NCI-H187 (cell line): Measurements from ENCODE around the gene ACTR3.

Experiments used
- DNase-seq, 2 experiments: peaks; one replicate each; lab custom pipeline; 2025; lab: John Stamatoyannopoulos, UW

The ACTR3 gene

DNA sequence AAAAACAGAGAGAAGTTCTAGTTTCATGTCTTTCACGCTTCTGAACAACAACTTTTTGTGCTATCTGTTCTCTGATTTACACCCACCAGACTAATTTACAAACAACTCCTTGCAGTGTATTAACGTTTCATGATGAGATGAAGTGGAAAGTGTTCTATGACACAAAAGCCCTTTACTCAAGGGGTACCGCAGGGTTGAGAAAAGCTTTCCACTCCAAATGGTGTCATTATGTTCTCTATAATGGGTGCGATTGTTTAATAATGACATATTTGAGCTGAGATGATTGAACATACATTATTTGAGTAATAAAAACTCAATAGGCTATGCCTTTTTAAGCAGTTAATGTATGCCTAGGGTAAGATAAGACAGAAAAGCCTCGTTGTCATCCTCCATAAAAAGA lies 76.3 kb downstream of the ACTR3 start:
- DNase-seq, result no peak

DNA sequence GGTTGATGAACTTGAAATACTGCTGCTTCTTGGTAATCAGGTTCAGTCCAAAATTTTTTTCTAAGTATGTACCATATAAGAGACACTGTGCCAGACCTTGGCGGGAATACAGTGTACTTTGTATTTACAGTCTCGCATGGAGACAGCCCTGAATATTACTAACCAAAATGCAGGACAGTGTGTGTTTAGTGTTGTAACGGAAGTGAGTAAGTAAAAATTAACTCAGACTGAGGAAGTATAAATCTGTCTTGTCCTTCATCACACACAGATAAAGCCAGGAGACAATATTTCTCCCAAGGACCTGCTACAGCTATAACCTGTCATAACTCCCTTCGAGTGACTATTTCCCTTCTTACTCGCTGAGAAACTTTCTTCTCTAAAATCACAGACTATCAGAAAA lies 76.9 kb downstream of the ACTR3 start:
- DNase-seq, result no peak

DNA sequence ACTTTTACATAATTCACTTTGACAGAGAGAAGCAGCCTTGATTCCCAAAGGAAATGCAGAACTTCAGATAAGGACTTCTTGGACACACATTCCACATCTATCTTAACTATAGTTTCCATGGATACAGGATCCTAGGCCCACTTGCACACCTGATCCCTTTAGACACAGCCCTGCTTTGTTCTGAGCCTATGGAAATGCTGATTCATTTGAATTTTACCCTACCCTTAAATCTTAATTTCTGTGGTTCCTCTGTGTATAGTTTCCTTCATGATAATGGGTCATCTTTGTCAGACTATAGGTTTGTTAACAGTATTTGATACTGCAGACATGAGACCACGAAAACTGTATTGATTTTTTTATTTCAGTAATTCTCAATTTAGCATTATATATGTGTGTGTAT lies 77.4 kb downstream of the ACTR3 start:
- DNase-seq, result no peak

DNA sequence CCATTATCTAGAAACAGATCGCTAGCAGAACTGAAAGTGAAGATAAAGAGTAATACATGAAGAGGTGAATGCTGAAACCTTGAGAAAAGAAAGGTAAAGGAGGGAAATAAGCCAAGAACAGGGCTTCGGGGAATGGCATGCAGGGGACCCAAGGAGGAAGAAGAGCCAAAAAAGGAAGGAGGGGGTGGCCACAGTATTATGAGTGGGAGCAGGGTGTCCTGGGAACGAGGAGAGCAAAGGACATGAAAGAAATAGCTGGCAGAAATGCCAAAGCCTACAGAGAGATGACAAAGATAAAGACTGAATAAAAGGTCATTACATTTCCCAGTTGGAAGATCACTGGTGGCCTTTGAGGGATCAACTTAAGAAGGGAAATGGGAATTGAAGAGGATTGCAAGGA lies 82.9 kb downstream of the ACTR3 start:
- no peak for DNase-seq

- no peak for DNase-seq
Observed at GRCh38 chr2:113973810-113974209, 83.9 kb downstream of the ACTR3 start.

DNA sequence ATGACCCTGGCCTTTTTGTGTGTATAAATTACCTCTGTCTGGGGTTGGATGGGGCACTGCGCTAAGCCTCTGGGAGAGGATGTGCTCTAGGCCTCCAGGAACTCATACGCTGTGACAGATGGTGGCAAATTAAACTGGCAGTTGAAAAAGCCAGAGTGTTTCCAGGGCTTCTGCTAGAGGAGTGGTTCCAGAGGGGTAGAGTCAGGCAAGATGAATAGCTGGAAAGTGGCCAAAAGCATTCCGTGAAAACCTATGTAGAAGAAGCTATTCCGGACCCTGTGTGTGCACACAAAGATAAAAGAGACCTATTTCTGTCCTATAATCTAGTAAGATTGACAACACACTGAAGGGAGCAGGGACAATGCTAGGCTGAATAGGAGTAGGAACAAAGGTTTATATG lies 84.8 kb downstream of the ACTR3 start:
- no peak for DNase-seq

DNA sequence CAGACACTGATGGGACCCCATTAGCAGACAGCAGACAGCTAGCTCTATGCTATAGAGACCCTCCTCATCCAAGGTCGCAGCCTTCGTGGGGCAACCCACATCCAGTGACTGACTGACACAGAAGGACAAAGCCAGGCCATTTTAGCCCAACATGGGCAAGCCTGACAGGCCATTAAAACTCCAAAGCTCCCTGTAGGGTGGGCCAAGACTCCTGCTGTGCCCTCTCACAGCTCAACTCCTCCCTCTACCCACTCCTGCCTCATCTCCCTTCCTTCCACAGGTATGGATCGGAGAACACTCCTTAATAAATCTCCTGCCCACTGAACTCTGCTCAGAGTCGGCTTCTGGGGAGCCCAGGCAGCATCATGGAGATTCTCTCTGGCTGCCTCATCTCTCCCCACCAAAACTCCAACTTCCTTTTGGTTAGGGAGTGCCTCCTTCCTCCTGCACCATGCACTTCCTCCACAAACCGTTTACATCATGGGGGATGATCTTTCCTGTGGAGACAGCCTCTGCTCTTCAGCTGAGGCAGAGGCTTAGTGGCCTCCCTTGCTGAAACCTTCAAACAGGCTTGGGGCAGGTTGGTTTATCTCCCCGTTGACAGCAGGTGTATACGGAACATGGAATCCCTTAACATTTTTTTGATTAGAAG lies 86.5 kb downstream of the ACTR3 start:
- no peak for DNase-seq

- DNase-seq, result no peak
Observed at GRCh38 chr2:113977060-113977659, 87.3 kb downstream of the ACTR3 start.

- no peak for DNase-seq
Observed at GRCh38 chr2:113977660-113978523, 88.0 kb downstream of the ACTR3 start.

GRCh38 chr2:113978524-113979190 lies 88.8 kb downstream of the ACTR3 start:
- no peak for DNase-seq

DNA sequence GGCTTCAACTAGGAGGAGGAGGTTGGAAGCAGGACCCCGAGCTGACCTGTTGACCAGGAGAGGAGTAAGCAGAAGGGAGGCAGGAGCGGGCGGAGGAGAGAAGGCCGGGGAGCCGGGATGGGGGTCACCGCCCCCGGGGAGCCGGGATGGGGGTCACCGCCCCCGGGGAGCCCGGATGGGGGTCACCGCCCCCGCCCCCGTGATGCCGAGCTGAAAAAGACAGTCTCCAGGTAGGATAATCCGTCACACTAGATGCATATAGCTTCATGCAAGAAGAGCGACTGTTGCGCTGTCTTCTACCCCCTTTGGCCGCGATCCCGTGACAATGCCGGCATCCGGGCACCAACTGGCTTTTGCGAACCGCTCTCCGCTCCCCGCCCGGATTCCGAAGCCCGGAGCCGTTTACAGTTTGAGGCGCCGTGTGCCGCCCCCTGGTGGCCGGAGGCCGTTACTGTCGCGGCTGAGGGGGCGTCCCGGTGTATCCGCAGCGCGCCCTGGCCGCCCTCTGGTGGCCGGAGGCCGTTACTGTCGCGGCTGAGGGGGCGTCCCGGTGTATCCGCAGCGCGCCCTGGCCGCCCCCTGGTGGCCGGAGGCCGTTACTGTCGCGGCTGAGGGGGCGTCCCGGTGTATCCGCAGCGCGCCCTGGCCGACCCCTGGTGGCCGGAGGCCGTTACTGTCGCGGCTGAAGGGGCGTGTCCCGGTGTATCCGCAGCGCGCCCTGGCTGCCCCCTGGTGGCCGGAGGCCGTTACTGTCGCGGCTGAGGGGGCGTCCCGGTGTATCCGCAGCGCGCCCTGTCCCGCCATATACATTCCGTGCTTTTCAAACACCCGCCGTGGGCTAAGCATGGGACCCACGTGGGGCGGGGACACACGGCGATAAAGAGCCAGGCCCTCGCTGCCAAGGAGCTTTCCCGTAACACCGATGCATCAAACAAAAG lies 89.6 kb downstream of the ACTR3 start:
- DNase-seq, result no peak

GRCh38 chr2:113980946-113981345 lies 91.1 kb downstream of the ACTR3 start:
- no peak for DNase-seq

- no peak for DNase-seq
Observed at GRCh38 chr2:113981404-113982134, 91.7 kb downstream of the ACTR3 start.

DNA sequence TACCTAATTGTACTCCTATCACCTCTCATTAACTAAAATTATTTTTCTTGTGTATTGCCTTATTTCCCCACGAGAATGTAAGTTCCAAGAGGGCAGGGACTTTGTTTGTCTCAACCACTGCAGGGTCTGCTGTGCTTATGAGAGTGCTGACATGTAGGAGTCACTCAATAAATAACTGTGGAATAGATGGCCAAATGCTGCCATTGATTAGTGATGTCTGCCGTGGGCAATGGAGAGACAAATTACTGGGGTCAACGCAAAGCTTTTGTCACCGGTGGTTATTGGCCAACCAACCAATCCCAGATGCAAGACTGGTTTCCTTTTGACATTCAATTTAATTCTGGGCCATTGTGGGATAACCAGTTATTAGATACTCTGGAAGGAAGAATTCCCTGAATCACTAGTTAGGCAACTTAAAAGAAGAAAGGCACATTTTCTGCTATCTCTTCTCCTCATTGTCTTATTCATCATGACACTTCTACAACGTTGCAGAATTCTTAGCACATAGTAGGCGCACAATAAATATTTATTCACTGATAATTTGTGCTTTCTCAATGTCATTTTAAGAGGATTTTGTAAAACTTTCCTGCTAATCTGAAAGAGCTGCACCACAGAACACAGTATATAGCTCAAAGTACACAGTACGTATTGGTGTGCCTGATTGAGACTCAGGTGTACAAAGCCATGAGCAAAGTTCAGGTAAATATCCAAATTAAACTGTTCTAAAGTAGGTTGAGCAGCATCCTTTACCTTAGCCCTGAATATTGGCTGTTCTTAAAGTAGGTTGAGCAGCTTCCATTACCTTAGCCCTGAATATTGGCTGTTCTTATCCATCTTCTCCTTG lies 95.9 kb downstream of the ACTR3 start:
- no peak for DNase-seq

GRCh38 chr2:113986762-113987290 lies 96.9 kb downstream of the ACTR3 start:
- no peak for DNase-seq

DNA sequence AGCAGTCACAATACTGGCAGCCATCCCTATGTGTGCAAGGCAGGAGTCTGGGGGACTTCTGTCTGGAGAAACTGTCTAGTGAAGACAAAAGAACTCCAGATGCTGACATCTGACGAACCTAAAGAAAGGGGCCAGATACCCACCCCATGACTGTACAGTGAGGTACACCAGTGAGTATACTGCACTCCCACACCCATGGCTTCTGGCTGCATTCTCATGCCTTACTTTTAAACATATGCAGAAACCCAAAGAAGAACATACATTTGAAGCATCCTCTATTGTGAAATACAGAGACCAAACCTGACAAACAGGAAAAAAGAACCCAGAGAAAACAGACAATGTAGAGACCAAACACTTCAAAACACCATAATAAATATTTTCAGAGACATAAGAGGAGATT lies 102.2 kb downstream of the ACTR3 start:
- DNase-seq, result no peak

DNA sequence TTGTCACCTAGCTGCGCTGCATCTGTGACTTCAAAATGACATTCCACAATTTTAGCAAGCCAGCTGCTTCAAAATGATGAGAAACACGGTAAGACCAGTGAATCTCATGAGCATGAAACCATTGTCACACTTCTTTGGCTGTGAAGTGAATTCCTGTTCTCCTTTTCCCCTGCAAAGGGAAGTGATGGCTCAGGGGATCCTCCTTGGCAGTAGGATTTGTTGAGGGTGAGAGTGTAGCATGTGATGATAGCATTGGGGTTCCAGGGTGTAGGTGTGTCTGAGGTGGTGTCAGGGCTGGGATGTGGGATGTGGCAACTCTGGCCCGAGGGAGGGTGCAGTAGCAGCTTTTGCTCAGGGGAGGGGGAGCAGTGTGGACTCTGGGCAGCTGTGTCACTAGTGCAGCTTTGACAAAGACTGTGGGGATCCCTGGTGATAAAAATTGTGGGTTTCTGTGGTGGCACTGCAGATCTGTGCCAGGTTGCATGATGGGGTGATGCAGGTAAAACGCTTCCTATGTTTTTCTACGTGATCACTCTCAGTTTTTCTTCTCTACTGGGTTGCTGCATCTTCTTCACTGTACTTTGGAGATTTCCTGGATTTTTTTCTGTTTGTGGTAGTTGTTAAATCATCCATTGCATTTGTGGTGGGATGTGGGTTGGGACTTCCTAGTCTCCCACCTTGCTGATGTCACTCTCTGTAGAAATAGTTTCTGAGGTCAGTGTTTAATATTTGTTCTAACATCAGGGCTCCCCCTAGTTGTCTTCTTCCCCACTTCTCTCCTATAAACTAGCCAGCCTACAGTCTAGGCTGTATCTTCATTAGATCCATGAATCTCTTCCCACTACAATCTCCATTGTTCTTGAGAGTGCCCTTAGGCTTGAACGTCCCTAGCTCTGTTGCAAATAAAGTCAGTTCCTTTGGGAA lies 107.0 kb downstream of the ACTR3 start:
- no peak for DNase-seq

- no peak for DNase-seq
Observed at GRCh38 chr2:114001152-114001551, 111.3 kb downstream of the ACTR3 start.

DNA sequence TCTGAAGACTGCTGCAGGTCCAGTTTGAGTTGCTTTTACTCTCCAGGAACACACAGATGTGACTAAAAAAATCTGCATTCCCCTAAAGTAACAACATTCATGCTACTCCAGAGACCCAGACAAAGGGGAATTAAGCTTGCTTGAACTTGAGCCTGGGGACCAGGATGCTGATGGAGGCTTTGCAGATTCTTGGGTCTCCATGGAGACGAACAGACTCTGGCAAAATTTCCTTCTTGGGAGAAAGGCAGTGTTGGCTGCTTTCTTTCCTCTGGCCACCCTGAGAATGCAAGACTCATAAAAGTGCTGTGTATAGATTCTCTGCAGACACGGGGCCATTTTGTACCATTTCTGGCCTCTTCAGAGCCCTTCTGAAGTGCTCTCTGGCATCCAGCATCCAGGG lies 112.0 kb downstream of the ACTR3 start:
- DNase-seq, result no peak
